Kidney glomerular epithelial cell (primary cell): Measurements from ENCODE around the gene RAD1.
"Not testable (repeated sequence)": the region's sequence is repeated elsewhere in the genome, so short reads cannot be mapped to it uniquely, and the experiment has no call there.

Source experiments
- DNase-seq: peaks from one replicate; lab custom pipeline; 2025; lab: John Stamatoyannopoulos, UW

RAD1 gene, protein sequence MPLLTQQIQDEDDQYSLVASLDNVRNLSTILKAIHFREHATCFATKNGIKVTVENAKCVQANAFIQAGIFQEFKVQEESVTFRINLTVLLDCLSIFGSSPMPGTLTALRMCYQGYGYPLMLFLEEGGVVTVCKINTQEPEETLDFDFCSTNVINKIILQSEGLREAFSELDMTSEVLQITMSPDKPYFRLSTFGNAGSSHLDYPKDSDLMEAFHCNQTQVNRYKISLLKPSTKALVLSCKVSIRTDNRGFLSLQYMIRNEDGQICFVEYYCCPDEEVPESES

DNA sequence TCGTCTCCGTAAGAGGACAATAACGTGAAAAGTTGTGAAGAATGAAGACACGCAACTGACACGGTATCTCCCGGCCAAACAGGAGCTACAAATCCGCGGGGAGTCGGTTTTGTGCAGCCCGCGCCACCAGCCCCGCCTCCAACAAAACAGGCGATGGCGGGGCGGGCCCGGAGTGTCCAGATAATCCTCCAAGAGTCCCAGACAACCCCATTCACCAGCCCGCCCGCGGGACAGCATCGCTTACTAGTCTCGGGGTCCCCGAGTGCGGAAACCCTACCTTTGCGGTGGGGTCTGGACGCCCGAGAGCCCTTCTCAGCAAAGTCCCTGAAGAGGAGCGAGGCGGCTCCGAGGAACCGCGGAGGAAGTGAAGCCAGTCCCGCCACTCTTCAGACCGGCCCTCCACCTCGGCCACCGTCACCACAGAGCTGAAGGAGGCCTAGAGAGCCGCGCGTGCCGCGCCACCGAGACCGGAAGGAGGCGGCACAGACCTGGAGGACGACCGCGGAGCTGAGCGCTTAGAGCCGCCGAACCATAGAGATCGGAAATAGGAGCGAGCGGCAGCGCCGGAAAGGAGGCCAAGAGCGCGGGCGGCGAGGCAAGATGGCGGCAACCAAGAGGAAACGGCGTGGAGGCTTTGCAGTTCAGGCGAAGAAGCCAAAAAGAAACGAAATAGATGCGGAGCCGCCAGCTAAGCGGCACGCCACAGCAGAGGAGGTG lies at the start of gene RAD1, which contains the start of gene BRIX1:
TSS of gene RAD1 (minus strand) at position 366 of the 717 bp plus-strand sequence. CDS start 612 bp downstream, outside the sequence.
TSS of gene BRIX1 (plus strand) at position 573 of the 717 bp plus-strand sequence. CDS start at position 601, 28 bp downstream.
- peak; percentile 95 for DNase-seq

DNA sequence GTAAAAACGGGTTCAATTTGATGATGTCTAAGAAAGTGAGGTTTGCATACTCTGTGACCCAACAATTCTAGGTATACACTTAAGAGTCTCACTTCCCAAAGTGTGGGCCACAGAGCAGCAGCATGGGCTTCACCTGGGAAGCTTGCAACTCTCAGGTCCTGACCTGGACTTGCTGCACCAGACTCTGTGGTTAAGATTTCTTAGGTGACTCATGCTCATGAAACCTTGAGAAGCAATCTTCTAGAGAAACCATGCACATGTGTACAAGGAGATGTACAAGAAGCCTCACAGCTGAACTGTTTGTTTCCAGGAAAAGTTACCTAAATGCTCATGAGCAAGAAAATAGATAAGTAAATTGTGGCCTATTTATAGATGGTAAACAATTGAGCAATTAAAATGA lies 44.0 kb upstream of the RAD1 start:
- DNase-seq, result peak; percentile 46

DNA sequence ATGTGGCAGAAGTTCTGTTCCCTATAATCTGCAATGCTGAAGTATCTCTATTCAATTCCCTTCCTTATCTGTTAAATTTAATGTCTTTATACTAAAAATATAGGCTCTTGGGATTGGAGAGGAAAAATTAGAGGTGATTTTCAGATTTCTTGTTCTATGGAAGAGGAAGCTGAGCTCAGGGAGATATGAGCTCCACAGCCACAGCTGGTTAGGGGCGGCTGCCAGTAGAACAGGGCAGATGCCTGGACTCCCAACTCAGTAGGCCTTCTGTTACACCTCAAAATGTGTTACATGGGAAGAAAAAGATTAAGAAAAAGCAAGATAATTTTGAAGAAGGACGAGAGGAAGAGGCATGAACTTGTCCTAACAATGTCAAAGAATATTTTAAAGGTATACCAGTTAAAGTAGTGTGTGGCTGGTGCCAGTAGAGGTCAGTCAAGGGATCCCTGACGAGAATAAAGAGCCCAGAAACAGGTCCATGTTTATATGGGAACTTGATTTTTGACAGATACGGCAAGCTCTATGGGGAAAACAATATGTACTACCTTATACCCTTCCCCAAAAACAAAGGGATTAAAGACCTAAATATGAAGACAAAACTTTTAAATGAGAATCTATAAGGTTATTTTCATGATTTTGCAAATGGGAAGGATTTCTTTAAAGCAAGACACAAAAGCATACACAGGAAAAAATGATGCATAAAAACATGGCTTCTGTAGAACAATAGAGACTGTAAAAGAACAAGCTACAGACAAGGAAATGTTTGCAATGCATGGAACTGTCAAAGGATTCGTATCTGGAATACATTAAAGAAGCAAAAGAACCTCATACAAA lies 42.8 kb upstream of the RAD1 start:
- peak; percentile 35 for DNase-seq

DNA sequence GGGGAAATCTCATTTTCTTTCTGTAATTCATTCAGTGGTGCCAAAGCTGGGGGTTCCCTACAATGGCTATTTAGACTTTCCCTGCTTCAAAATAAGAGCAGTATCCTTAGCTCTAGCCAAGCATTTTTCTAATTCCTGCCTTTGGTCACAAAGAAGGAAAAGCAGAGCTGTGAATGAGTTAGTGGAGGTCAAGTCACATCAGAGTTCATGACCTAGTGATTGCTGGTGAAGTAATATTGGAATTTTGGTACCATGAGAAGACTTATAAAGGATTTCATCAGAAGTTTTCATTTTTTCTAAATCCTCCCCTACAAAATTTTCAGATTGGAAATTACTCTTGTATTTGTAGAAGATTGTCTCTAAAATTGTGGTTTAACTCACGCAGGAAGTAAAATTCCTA lies 42.0 kb upstream of the RAD1 start:
- no peak for DNase-seq

DNA sequence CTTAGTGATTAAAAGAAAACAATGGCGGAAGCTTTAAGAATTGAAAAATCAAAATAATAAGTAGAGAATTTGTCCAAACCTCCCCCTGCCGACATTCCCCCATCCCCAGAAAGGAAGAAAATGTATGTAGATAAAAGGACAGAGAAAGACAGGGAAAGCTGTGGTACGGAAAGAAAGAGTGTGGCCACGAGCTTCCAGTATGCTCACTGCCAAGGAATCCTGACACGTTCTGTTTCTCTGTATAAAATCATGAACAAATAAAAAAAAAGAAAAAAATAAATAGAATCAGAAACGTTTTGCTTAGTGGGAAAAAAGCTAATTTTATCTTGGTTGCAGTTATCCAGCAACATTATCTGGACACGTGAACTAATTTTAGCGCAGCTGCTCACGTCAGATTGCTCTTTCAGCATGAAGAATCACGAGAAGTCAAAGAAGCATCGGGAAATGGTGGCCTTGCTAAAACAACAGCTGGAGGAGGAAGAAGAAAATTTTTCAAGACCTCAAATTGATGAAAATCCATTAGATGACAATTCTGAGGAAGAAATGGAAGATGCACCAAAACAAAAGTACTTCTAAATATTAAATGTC lies 29.2 kb upstream of the RAD1 start:
- no peak for DNase-seq

DNA sequence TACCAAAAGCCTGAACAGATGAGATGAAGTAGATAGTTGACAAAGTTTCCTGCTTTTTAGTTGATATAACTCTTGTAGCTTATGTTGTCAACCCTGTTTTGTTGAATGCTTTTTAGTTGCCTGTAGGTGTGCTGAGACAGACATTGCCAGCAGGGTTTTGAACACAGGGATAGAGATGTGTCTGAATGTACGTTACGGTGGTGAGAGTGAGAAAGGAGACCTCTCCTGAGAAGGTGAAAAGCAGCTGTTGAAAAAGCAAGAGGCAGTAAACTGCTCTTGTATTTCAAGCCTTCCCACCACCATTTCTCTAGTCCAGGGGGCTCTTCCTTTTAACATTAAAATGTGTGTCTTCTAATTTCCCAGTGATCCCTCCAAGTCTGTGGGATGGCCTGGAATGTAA lies 28.7 kb upstream of the RAD1 start:
- DNase-seq, result no peak

DNA sequence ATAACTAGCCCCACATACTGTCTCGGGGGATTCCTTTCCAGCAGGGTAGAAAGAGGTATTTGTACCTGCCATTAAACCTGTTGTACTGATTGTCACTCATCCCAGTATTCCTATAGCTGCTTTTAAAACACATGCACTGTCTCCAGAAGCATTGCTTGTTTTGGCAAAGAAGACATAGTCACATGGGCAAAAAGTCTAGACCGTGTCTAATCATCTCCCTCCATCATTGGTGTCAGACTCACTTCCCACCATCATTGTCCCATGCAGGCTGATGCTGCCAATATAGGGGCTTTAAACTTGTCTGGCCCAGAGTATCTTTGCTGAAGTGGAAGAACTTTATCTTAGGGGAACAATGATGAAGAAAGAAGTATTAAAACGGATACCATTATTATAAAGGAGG lies 26.6 kb upstream of the RAD1 start:
- DNase-seq, result no peak

DNA sequence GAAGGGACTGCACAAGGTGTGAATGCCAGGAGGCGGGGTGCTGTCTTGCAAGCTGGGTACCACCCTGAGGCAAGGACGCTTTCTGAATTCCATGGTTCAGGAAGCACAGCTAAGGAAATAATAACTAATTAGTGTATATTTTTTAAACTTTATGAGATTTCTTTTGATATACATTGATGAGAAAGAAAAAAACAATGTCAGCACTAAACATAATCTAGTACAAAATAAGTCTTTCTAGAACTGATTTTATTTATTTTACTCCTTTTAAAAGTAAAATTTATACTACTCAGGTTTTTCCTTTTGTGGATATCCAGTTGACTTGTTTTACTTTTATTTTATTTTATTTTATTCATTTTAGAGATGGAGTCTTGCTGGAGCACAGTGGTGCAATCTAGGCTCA lies 17.6 kb upstream of the RAD1 start:
- DNase-seq, result no peak

DNA sequence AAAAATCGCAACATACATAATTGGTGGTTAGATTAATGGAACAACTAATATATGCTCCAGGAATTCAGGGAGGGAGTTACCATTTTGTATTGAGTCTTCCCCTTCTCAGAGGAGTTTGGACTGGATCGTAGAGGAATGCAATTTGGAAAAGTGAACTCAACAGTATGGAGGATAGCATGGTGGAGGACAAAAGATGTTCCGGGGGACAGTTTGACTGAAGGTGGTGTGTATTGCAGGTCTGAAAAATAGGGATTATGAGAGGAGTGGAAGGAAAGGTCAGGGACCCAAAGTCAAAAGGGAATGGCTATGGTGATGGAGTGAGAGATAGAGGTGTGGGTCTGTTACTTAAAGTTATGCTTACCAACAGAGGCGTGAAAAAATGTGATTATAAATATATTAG lies 15.6 kb upstream of the RAD1 start:
- no peak for DNase-seq

DNA sequence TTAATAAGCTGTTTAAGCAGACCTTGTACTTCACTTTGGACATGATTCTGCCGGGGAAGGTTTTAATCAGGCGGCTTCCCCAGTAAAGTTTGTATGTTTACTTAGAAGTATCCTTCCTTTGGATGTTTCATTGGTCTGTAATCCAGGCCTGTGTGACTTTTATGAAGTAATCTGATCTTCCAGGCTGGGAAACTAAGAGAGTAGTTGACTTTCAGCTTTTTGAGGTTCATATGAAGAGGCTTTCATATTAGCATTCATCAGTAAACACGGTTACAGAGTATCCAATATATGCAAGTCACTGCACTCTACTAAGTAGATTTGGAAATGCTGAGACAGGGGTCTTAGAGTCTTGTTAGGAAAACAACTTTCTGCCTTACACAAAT lies 15.1 kb upstream of the RAD1 start:
- no peak for DNase-seq

DNA sequence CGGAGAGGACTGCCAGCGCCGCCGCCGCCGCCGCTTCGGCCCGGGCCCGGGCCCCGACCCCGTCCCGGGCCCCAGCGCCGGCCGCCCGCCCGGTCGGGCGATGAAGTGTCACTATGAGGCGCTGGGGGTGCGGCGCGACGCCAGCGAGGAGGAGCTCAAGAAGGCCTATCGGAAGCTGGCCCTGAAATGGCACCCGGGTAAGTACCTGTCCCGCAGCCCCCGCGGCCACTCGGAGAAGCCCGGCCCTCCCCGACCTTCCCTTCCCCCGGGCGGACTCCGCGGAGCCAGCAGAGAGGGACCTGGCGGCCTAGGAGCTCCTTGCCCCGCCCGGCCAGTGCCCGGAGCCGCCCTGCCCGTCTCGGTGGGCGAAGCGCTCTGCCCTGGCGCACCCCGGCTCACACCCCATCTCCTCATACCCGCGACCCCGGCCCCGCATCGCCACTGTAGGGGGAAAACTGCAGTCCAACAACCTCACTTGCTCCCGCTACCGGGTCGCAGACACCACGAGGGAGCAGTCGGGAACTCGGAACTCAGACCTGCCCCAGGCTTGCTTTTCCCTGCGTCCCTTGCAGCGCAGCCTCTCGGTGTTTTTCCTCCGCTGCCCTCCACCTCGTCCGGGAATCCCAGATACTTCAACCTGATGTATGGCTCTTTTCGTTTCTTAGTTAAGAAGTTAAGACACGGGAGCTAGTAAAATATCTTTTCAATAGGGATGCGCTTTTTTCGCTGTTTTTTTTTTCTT lies 14.6 kb upstream of the RAD1 start:
- DNase-seq, result peak; percentile 72

DNA sequence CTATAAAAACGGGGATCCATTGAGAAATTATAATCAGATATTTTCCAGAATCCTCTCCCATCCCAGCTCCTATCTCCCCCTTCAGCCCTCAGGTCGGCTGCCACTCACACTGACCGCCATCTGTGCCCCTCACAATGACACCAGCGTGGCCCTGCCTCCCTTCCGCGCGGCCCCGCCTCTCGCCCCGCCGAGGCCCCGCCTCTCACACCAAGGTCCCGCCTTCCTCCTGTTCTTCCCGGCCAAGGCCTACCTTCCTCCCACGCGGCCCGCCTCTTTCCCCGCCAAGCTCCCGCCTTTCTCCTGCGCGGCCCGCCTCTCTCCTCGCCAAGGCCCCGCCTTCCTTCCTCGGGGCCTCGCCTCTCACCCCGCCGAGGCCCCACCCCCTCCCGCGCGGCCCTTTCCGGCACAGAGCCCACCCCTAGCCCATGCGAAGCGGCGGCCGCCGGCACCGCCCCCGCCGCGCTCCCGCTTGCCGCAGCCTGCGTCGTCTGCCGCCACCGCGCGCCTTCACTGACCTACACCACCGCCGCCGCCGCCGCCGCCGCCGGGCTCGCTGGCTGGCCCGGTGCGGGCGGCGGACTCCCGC lies 13.9 kb upstream of the RAD1 start, which contains the start of gene DNAJC21:
TSS of gene DNAJC21 (plus strand) at position 426 of the 586 bp plus-strand sequence. CDS start 261 bp downstream, outside the sequence.
- DNase-seq, result peak; percentile 95

DNA sequence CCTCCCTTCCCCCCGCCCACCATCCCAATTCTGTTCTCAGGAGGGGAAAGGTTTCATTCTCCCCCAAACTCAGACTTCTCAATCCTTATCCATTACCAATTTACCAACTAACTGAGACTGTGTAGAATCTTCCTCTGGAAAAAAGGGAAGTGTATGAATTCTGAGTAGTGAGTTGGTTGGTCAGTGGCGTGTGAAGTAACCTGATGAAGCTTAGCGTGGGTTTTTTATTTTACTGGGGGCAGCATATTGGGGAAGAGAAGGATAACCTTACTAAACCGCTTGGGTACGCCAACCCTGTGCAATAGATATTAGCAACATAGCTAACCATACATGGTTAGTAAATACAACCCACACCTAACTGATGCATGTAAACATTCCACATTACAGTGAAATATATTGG lies 13.0 kb upstream of the RAD1 start:
- no peak for DNase-seq

DNA sequence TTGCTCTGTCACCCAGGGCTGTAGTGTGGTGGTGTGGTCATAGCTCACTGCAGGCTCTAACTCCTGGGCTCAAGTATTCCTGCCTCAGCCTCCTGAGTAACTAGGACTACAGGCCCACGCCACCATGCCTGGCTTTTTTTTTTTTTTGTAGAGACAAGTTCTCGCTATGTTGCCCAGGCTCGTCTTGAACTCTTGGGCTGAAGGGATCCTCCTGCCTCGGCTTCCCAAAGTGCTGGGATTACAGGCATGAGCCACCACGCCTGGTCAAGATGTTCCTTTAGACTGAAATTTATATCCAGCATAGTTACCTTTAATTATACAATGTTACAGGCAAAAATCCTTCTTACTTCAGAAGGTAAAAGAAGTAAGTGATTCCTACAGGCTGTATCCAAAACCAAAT lies 12.5 kb upstream of the RAD1 start:
- no peak for DNase-seq

DNA sequence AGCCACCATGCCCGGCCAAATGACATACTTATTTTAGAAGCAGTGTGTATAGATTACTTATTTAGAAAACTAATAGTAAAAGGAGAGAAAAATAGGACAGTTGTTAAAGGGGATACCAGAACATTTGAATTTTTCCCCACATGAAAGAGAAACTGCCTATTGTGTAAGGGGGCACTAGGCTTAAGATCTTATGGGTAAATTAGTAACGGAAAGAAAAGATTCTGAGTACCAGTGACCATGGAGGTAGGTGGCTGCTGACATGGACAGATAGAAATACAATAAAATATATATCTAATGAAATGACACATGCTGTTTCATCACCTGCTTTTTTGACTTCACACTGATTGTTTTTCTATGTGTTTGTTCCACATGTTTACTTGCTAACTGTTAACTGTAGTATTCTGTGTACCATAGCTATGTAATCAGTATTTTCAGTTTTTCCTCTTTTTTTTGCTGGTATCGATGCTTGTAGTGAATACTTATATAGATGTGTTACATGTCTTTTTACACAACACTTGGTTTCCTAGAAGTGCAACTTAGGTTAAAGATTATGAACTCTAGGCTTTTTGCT lies 11.1 kb upstream of the RAD1 start:
- no peak for DNase-seq

DNA sequence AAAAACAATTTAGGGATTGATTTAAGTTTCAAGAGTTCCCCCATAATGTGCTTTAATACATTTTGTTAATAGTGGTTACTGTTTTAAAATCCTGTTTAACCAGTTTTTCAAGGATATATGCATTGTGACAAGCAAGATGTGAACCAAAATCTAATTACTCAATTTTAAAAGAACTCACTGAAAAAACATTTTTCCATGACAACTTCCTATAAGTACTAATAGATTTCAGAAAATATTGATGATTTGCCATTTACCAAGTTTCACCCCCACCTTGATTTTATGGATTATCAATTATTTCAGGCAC lies 9.1 kb upstream of the RAD1 start:
- DNase-seq, result no peak

DNA sequence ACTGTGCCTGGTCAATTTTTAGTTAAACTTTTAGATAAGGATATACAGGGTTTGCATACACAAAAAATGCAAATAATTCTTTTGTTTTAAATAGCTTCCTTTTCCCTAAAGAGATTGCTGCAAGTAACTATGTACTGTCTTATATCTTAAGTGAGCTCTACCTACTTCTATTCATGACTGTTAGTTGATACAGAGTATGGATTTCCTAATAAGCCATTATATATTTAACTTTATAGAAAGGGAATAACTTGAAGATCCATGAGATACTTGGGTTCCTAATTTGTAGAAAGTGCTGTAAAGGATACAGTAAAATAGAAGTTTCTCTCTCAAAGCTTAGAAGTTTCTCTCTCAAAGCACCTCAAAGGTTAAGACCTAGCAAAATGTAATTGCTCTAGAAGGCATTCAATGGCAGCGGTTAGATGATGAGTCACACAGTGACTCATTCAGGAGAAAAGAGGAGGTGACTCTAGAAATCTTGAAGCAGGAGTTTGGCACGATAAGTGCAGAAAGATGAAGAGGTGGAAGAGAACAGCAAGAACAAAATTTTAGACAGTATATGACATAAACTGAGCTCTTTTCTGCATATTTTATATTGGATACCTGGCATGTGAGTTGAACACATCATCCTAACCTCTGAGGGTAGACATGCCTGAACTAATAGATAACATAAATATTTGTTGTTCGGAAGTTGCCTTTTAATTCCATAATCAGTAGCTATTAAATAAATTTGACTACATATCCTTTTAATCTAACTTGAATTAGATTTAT lies 8.6 kb upstream of the RAD1 start:
- peak; percentile 92 for DNase-seq

DNA sequence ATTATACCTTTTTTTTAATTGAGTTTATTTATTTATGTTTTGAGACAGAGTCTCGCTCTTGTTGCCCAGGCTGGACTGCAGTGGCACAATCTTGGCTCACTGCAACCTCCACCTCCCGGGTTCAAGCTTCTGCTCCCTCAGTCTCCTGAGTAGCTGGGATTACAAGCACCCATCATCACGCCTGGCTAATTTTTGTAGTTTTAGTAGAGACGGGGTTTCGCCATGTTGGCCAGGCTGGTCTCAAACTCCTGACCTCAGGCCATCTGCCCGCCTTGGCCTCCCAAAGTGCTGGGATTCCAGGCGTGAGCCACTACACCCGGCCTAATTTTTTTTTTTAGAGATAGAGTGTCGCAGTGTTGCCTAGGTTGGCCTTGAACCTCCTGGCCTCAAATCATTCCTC lies 8.0 kb upstream of the RAD1 start:
- not testable (repeated sequence) for DNase-seq

DNA sequence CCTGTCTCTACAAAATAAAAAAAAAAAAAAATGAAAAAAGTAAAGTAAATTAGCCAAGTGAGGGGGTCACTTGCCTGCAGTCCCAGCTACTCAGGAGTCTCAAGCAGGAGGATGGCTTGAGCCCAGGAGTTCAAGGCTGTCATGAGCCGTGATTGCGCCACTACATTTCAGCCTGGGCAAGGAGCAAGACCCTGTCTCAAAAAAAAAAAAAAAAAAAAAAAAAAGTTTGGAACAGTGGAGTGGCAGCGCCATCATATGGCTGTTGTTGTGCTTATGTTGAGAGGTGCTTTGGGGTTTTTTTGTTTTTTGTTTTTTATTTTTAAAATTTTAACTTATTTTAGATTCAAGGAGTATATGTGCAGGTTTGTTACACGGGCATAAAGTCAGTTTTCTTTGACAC lies 3.8 kb upstream of the RAD1 start:
- DNase-seq, result no peak

DNA sequence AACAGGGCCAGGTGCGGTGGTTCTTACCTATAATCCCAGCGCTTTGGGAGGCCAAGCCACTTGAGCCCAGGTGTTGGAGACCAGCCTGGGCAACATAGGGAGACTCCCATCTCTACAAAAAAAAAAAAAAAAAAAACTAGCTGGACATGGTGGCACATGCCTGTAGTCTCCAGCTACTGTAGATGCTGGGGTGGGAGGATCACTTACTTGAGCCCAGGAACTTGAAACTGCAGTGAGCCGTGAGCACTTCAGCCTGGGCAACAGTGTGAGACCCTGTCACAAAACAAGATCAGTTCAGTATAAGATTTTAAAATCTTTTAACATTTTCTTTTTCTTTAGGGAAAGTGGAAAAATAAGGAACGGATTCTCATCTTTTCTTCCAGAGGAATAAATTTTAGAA lies 2.7 kb upstream of the RAD1 start:
- no peak for DNase-seq
